Lower leg skin (tissue), 3 donors: ENCODE data around the gene TTLL1.

Source experiments
- CTCF ChIP-seq, 3 donors: fragments of 450-650 bp; IDR thresholded peaks; one replicate each; pipeline ENCODE4 v1.5.1; 2016; ENCODE audit warnings: antibody characterized with exemption in 3 of 3, mild to moderate bottlenecking in 3 of 3, moderate library complexity in 2 of 3
- POLR2A ChIP-seq, 2 donors: fragments of 450-650 bp; IDR thresholded peaks; one replicate each; pipeline ENCODE4 v1.6.1; 2016 to 2017; ENCODE audit warnings: antibody characterized with exemption in 2 of 2, mild to moderate bottlenecking in 1 of 2, moderate library complexity in 1 of 2

GRCh38 chr22:43007519-43008102 is 81.6 kb downstream of the TTLL1 start:
- TF ChIP-seq CTCF (IDR thresholded peaks at IDR 0.05) (no peak), POLR2A (IDR thresholded peaks at IDR 0.05) (no peak)
